Spleen (tissue), 7 donors: ENCODE measurements around the gene SLCO2A1.

Experiments
- CTCF ChIP-seq, 11 experiments: fragments of 200-600 bp in 7 of 11; fragments of 450-650 bp in 4 of 11; sonication (generic) in 4 of 11; IDR thresholded peaks in 8 of 11; conservative IDR thresholded peaks in 3 of 11; 1 replicate in 7 of 11; 2 replicates in 4 of 11; pipeline versions ENCODE4 v1.4.0 to v1.8.0; 2016 to 2021; ENCODE audit warnings: antibody characterized with exemption in 11 of 11, inconsistent platforms in 4 of 11, mild to moderate bottlenecking in 1 of 11
- POLR2A ChIP-seq, 3 donors: fragments of 450-650 bp; IDR thresholded peaks; one replicate each; pipeline ENCODE4 v1.5.1; 2017; ENCODE audit warnings: antibody characterized with exemption in 3 of 3, mild to moderate bottlenecking in 1 of 3
- POLR2AphosphoS5 ChIP-seq, 3 donors: sonication (generic); formaldehyde crosslinking; IDR thresholded peaks; one replicate each; pipeline ENCODE4 v1.5.1; 2017; ENCODE audit warnings: antibody characterized with exemption in 3 of 3
- donor health status: DM: no; HTN: no; CAD: no; lungs with moderate emphysema.
- donor health status: DM: no; HTN: no; CAD: no.
- donor health status: DM: no; HTN: no; CAD: no.

GRCh38 chr3:133905376-133905775, 124.3 kb downstream of the SLCO2A1 start:
- TF ChIP-seq POLR2AphosphoS5 (IDR thresholded peaks at IDR 0.05) (no peak), CTCF (IDR thresholded peaks at IDR 0.05 in 8 of 11, conservative IDR thresholded peaks at IDR 0.05 in 3 of 11) (no peak), POLR2A (IDR thresholded peaks at IDR 0.05) (no peak)
